SK-N-SH treated with all-trans-retinoic acid at 6 μM for 48 hours (cell line): ENCODE measurements around the gene TMC3.

Experiments used
- ARNTL ChIP-seq: fragments of 450-650 bp; formaldehyde crosslinking; IDR thresholded peaks from 2 replicates; pipeline ENCODE4 v1.5.0; 2020; ENCODE audit warnings: low read depth, mild to moderate bottlenecking, moderate library complexity, borderline replicate concordance
- CSRNP3 ChIP-seq: fragments of 250-450 bp; sonication (Bioruptor Pico); IDR thresholded peaks from 2 replicates; pipeline ENCODE4 v1.5.1; 2021; ENCODE audit warnings: mild to moderate bottlenecking, moderate library complexity
- GLIS3 ChIP-seq: fragments of 250-450 bp; sonication (Bioruptor Pico); IDR thresholded peaks from 2 replicates; pipeline ENCODE4 v1.5.0; 2020; ENCODE audit warnings: mild to moderate bottlenecking, moderate library complexity
- PATZ1 ChIP-seq: fragments of 250-450 bp; sonication (Bioruptor Pico); IDR thresholded peaks from 2 replicates; pipeline ENCODE4 v1.8.0; 2020; ENCODE audit warnings: mild to moderate bottlenecking, moderate library complexity, borderline replicate concordance
- ZFP30 ChIP-seq: fragments of 450-650 bp; formaldehyde crosslinking; IDR thresholded peaks from 2 replicates; pipeline ENCODE4 v1.5.0; 2022; ENCODE audit warnings: mild to moderate bottlenecking, moderate library complexity

- no peak for TF ChIP-seq PATZ1 (CRISPR knock-in tag)
- no peak for TF ChIP-seq CSRNP3 (CRISPR knock-in tag)
- TF ChIP-seq ARNTL (CRISPR knock-in tag): no peak
- no peak for TF ChIP-seq ZFP30 (CRISPR knock-in tag)
- TF ChIP-seq GLIS3 (CRISPR knock-in tag): no peak
Measured at GRCh38 chr15:81301815-81302399, 72.1 kb downstream of the TMC3 start.
